ENCODE measurements around the gene NIPSNAP2. TPM values are rescaled to one million over a fixed set of nuclear protein-coding genes. Genes with fewer than 3 reads are reported as not detected.

NIPSNAP2 gene
- total RNA-seq, 1 experiment from 2014 or later, result 91.8 TPM

DNA sequence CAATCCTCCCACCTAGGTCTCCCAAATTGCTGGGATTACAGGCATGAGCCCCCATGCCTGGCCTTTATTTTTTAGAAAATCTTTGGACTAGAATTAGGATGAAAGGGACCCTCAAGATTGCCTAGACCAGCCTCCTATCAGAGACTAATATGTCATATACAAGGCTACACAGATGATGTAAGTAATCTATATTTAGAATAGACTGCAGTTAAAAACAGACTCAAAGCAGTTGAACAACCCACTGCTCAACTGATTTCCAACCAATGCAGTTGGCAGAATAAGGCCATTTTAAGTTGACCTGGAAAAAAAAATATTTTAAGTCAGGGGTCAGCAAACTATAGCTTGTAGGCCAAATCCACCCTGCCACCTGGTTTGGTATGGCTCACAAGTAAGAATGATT, 59.1 kb downstream of the NIPSNAP2 start:
- no peaks in the 10 kb centered on the region for H3K4me1 ChIP-seq (ENCODE audit: insufficient read depth, low read length, poor library complexity, severe bottlenecking)
- H3K4me3 ChIP-seq (ENCODE audit: low read depth, low read length, poor library complexity, severe bottlenecking), result no peak overlapping the region
- H3K27me3 ChIP-seq (replicated peaks; ENCODE audit: insufficient read depth, low read depth, low read length, poor library complexity), result no peaks in the 10 kb centered on the region
- H3K27ac ChIP-seq (ENCODE audit: low read depth, low read length, poor library complexity, severe bottlenecking), result no peak overlapping the region
- ChIA-PET CTCF (no interaction called here), POLR2A (ENCODE audit: low non-redundant PET) (no interaction called here)
- no peaks in the 10 kb centered on the region for H3K9me3 ChIP-seq (ENCODE audit: low read depth, low read length, poor library complexity, severe bottlenecking)
- no TSS peak for BruUV-seq (replicated peaks)
- no peak for DNase-seq (ENCODE audit: low spot score)
- peaks cover 54% of the 10 kb centered on the region for H3K36me3 ChIP-seq (ENCODE audit: insufficient read depth, low read length, poor library complexity, severe bottlenecking)
- TF ChIP-seq, protein P1, sequence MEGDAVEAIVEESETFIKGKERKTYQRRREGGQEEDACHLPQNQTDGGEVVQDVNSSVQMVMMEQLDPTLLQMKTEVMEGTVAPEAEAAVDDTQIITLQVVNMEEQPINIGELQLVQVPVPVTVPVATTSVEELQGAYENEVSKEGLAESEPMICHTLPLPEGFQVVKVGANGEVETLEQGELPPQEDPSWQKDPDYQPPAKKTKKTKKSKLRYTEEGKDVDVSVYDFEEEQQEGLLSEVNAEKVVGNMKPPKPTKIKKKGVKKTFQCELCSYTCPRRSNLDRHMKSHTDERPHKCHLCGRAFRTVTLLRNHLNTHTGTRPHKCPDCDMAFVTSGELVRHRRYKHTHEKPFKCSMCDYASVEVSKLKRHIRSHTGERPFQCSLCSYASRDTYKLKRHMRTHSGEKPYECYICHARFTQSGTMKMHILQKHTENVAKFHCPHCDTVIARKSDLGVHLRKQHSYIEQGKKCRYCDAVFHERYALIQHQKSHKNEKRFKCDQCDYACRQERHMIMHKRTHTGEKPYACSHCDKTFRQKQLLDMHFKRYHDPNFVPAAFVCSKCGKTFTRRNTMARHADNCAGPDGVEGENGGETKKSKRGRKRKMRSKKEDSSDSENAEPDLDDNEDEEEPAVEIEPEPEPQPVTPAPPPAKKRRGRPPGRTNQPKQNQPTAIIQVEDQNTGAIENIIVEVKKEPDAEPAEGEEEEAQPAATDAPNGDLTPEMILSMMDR (conservative IDR thresholded peaks at IDR 0.05; ENCODE audit: low read depth, low read length), result no peak
- no peak for TF ChIP-seq EZH2 (IDR thresholded peaks at IDR 0.05; ENCODE audit: borderline replicate concordance, low read depth, low read length, poor library complexity, severe bottlenecking)
- intact Hi-C loops (cut with micrococcal nuclease; ENCODE audit: unreplicated experiment), result no loop called here

DNA sequence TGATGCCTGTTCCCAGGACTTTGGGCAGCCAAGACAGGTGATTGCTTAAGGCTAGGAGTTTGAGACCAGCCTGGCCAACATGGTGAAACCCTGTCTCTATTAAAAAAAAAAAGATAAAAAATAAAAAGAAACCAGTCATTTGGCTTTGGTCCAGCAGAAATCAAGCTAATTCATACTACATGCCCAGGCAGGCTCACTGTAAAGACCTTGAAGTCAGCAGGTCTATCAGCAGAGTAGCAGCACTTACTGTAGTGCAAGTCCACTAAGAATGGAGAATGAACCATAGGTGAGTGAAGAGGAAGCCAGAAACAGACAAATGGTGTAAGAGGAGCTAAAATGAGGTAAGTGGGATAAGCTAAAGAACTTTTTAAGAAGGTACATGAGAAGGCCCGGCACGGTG, 62.2 kb downstream of the NIPSNAP2 start:
- intact Hi-C loops (cut with micrococcal nuclease; ENCODE audit: unreplicated experiment), result no loop called here
- POLR2A ChIA-PET (ENCODE audit: low non-redundant PET), result interaction anchor here (0.6 kb wide), 1 partner anchor 396 kb away, joined by 3 read pairs; no protein-coding TSS in a partner anchor
- no peak overlapping the region for H3K27ac ChIP-seq (ENCODE audit: low read depth, low read length, poor library complexity, severe bottlenecking)

DNA sequence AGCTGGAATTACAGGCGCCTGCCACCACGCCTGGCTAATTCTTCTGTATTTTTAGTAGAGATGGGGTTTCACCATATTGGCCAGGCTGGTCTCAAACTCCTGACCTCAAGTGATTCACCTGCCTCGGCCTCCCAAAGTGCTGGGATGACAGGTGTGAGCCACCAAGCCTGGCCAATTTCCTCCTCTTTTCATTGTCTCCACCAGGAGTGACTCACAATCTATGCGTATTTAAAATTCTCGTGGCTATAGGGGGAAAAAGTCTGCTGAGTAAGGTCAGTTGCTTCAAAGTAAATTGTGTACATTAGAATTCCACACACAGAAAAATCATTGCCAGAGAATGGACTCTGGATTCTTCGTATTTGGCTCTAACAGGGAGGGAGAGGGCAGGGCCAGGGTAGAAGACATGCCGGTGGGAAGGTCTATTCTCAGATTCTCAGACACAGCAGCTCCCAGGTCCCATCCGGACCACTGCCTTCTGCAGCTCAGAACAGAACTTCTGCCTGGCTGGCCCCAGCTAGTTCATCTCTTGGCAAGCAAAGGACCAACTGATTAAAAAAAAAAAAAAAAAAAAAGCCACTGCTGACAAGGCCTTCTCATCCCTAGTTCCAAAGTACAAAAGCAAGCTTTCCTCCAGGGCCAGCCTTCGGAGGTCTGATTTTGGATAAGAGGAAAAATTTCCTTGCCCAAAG, 64.7 kb downstream of the NIPSNAP2 start:
- TF ChIP-seq EZH2 (IDR thresholded peaks at IDR 0.05; ENCODE audit: borderline replicate concordance, low read depth, low read length, poor library complexity, severe bottlenecking), result no peak
- TF ChIP-seq, protein P1 (conservative IDR thresholded peaks at IDR 0.05; ENCODE audit: low read depth, low read length), result no peak
- Histone ChIP-seq H3K4me3 (ENCODE audit: low read depth, low read length, poor library complexity, severe bottlenecking) (no peak overlapping the region), H3K27me3 (replicated peaks; ENCODE audit: insufficient read depth, low read depth, low read length, poor library complexity) (no peaks in the 10 kb centered on the region), H3K36me3 (ENCODE audit: insufficient read depth, low read length, poor library complexity, severe bottlenecking) (peaks cover 51% of the 10 kb centered on the region), H3K4me1 (ENCODE audit: insufficient read depth, low read length, poor library complexity, severe bottlenecking) (no peaks in the 10 kb centered on the region), H3K9me3 (ENCODE audit: low read depth, low read length, poor library complexity, severe bottlenecking) (no peaks in the 10 kb centered on the region), H3K27ac (ENCODE audit: low read depth, low read length, poor library complexity, severe bottlenecking) (no peak overlapping the region)
- no peak for DNase-seq (ENCODE audit: low spot score)
- intact Hi-C loops (cut with micrococcal nuclease; ENCODE audit: unreplicated experiment), result no loop called here
- CTCF ChIA-PET, result no interaction called here
- POLR2A ChIA-PET (ENCODE audit: low non-redundant PET), result interaction anchor here (0.6 kb wide), 1 partner anchor 8 kb away, joined by 6 read pairs; no protein-coding TSS in a partner anchor
- BruUV-seq (replicated peaks), result TSS peak; percentile 1

More for the DNA sequence above, 62.2 kb downstream of the NIPSNAP2 start:
- no TSS peak for BruUV-seq (replicated peaks)
- TF ChIP-seq, protein P1 (conservative IDR thresholded peaks at IDR 0.05; ENCODE audit: low read depth, low read length), result no peak
- TF ChIP-seq EZH2 (IDR thresholded peaks at IDR 0.05; ENCODE audit: borderline replicate concordance, low read depth, low read length, poor library complexity, severe bottlenecking), result no peak
- H3K27me3 ChIP-seq (replicated peaks; ENCODE audit: insufficient read depth, low read depth, low read length, poor library complexity), result no peaks in the 10 kb centered on the region
- CTCF ChIA-PET, result no interaction called here
- H3K4me3 ChIP-seq (ENCODE audit: low read depth, low read length, poor library complexity, severe bottlenecking), result no peak overlapping the region
- peaks cover 52% of the 10 kb centered on the region for H3K36me3 ChIP-seq (ENCODE audit: insufficient read depth, low read length, poor library complexity, severe bottlenecking)
- H3K4me1 ChIP-seq (ENCODE audit: insufficient read depth, low read length, poor library complexity, severe bottlenecking), result no peaks in the 10 kb centered on the region
- H3K9me3 ChIP-seq (ENCODE audit: low read depth, low read length, poor library complexity, severe bottlenecking), result no peaks in the 10 kb centered on the region
- no peak for DNase-seq (ENCODE audit: low spot score)

All from A673 (cell line).